GM18511 (cell line): ENCODE measurements around the gene PPIE.

Source experiments
- ATAC-seq: cut with Tn5 transposase; IDR thresholded peaks from one replicate; pipeline ENCODE4 v1.9.1; 2021; ENCODE audit warnings: mild to moderate bottlenecking, moderate library complexity; ENCODE audit not compliant: unreplicated experiment

PPIE gene

DNA sequence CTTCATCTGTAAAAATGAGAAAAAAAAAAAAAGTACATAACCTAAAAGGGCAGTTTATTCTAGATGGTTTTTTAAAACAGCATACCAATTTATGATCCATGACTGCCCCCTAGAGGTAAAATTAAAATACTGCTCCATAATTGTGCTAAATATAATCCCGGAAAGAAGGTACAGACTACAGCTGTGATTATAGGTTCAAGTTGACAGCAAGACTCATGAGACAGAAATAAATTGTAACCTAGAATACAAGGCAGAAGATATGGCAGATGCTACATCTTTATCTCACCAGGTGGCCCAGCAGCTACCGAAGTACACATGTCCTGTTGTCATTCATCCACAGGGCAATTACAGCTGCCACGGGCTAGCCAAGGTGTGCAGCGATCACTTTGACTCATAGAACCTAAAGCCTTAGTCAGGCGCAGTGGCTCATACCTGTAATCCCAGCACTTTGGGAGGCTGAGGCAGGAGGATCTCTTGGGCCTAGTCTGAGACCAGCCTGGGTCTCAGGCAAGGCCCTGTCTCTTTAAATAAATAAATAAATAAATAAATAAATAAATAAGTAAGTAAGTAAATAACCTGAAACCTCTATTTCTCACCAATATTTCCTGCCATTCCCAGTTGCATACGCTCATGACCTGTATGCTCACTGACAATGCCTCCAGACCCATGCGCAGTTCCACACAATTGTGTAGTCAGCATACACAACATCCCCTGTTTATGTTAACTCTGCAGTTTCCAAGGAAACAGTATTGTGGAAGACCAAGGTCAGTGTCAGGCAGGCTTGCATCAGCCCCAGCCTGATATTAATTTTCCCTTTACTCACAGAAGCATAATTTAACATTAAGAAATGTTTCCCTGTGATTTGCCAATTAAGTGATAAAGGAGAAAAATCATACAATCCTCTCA, 18.3 kb upstream of the PPIE start:
- no peak for ATAC-seq

DNA sequence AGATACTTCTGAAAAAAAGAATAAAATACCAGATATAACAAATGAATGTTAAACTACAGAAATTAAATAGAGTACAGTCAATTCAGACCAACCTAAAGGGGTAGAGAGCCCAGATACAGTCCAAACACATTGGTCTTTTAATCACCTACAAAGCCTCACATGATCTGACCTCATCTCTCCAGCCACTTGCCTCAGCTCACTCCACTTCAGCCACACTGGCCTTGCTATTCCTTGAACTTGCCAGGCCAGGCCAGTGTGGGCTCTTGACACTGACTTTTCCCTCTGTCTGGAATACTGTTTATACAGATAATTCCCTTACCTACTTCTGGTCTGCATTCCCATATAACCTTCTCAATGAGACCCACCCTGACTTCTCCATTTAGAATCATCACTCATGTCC, 17.0 kb upstream of the PPIE start:
- no peak for ATAC-seq

DNA sequence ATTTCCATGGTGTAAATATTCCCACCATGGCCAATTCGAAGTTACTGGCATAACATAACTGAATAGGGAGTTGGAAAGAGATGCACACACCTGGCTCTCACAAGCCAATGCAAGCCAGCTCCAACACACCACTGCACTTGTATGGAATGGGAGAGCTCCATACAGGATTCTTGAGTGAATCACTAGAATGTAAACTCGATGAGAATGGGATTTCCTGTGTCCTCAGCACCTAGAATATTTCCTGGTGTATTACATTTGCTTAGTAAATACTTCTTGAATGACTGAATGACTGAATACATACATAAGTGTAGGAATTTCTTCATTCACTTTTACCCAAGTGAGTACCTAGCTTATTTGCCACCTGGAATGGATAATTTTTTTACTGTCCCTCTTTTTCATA, 16.2 kb upstream of the PPIE start:
- ATAC-seq: no peak

DNA sequence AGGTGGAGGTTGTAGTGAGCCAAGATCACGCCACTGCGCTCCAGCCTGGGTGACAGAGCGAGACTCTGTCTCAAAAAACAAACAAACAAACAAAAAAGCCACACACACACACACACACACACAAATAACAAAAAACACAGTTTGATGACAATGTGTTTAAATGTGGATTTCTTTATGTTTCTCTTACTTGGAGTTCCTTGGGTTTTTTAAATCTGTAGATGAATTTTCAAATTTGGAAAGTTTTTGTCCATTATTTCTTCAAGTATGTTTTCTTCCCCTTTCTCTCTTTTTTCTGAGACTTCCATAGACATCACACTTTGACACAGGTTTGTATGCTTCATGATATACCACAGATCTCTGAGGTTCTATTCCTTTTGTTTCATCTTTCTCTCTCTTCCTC, 12.1 kb upstream of the PPIE start:
- no peak for ATAC-seq

DNA sequence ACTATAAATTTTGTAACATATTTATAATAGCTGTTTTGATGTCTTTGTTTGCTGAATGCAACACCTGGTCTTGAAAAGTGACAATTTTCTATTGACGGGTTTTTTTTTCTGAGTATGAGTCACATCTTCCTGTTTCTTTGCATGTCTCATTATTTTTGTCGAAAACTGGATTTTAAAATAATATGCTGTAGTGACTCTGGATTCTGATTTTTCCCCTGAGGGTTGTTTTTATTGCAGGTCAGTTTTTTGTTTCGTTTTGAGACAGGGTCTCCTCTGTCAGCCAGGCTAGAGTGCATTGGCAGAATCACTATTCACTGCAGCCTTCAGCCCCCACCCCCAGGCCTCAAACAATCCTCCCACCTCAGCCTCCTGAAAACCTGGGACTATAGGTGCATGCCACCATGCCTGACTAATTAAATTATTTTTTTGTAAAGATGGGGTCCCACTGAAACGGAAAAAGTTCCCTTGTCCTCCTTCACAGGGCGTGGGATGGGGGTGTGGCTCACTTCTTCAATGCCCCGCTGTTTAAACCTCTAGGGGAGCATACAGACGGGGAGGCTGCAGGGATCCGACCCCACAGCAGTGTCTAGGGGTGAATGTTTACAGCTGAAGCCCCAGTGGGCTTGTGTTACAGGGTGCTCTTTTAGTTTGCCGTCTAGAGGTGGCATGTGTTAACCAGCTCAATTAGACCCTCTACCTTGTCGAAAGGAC, 11.3 kb upstream of the PPIE start:
- peak; percentile 44 for ATAC-seq

DNA sequence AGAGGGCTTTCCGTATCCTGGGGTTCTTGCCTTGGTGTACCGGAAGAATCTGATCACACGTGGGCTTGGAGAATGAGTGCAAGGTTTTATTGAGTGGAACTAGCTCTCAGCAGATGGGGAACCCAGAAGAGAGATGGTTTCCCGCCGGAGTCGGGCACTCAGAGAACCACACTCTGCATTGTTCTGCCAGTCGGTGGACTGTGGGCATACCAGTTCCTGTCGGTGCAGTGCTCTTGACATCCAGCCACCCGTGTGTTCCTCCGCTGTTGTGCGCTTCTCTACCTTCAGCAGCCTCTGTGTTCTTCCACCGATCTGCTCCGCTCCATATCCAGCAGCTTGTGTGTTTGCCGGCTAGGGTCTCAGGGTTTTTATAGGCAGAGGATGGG, 10.8 kb upstream of the PPIE start:
- no peak for ATAC-seq

DNA sequence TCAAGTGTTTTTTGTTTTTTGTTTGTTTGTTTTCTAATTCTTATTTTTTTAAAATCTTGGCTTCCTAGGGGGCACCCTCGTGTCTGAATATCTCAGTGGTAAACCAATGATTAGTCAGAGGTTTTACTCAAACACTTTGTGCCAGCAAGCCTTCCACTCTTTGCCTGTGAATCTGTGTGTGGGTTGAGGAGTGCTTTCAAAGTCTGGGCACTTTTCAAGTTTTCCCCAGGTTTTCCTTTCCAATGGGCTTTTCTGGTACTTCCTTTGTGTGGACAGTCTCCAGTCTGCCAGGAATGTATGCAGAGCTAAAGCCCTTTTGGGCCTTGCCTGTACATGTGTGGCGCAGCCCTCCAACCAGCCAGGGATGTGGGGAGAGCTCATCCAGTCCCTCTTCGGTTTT, 9.7 kb upstream of the PPIE start:
- ATAC-seq: no peak

DNA sequence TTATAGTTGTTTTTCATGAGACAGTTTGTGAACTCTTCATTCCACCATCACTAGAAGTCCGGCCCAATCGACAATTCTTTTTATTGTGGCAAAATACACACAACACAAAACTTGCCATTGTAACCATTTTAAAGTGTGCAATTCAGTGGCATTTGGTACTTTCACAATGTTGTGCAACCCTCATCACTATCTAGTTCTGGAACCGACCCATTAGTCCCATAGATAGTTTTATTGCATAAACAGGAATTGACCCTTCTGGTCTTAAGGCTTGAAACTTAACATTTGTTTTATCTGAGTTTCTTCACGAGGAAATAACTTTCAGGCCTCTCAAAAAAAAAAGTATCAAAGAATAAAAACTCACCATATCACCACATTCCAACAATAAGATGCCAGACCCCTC, 8.8 kb upstream of the PPIE start:
- no peak for ATAC-seq

DNA sequence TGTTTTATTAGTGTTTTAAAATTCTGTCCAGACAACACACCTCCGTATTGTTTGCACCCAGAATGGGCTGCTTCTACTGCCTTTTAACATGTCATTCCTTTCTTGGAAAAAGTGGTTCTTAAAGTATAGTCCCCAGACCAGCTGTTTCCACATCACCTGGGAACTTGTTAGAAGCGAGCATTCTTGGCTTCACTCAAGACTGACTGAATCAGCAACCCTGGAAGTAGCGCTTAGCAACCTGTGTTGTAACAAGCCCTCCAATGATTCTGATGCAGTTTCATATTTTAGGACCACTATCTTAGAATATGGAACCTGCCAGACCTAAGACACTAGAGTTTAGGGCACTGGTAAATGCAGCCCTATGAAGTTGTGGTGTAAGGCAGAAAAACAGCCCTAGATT, 6.0 kb upstream of the PPIE start:
- ATAC-seq: no peak

DNA sequence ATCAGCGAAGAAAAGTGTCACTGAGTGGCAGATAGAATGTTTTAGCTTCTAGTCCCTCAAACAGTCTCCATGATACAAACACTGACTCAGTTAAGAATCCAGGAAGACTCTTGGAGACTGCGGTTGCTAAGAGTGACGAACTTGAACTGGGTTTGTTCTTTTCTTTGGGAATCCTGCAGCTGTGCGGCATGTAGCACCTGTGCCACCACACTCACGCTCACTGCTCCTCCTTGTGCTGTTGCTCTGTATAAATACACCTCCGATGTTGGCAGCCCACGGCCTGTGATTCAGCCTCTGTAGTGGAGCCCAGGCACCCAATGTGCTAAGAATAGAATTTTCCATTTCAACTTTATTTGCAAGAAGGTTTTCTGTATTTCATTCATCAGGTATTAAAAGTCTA, 5.5 kb upstream of the PPIE start:
- ATAC-seq: no peak

DNA sequence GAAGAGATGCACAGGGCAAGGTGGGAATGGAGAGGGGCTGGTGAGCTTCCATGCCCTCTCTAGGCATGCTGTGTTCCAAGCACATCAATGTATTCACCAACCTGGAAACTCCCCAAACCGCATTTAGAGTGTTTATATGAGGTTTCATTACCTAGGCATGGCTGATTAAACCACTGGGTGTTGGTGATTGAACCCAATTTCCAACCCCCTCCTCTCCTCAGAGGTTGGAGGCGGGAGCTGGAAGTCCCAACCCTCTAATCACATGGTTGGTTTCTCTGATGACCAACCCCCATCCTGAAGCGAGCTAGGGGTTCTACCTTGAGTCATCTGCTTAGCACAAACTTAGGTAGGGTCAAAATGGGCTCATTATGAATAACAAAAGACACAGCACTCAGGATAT, 3.0 kb upstream of the PPIE start:
- ATAC-seq: no peak

DNA sequence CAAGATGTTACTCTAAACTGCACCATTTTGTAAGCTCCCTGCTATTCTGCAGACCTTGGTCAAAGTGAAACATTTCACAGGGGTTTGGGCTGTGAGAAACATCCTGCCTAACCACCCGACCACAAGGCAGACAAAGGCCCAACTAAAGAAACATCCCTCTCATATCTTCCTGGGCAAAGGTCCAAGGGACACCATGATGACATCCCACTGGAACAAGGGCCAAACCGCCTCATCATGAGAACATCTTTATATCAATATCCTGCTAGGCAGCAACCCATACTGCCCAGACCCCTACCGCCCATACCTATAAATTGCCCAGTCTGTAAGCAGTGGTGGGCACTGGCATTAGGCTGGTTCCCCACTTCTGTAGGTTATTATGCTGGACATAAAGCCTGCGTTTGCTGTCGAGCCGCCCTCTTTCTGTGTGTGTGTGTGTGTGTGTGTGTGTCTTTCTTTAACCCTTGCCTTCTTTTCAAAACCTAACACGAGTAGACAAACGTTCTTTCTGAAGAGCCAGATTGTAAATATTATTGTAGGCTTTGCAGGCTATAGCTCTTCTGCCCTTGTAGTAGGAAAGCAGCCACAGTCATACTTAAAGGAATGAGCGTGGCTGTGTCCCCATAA, 1.0 kb upstream of the PPIE start:
- ATAC-seq: no peak

DNA sequence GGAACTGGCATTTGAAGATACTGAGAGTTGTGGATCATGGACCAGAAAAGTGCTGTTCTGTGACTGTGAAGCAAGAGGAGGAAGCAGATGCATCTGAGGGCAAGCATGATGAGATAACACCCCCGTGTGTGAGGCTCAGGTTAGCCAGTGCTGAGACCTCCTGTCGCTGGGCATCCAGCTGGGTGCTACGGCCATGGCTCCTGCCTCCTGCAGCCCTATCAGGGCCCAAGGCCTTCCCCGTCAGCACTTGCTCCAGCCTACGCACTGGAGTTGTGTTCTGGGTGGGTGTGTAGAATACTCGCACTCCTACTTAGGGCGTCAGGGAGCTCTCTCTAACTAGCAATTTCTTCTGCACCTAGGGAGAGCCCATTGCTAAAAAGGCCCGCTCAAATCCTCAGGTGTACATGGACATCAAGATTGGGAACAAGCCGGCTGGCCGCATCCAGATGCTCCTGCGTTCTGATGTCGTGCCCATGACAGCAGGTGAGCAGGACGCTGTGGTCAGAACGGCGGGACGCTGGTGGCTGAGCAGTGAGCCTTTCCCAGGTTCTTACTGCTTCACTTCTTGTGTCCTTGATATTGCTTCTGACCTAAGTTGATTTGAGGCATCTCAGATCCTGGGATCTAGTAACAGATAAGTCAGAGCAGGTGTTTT, 6.5 kb downstream of the PPIE start:
- ATAC-seq: no peak

DNA sequence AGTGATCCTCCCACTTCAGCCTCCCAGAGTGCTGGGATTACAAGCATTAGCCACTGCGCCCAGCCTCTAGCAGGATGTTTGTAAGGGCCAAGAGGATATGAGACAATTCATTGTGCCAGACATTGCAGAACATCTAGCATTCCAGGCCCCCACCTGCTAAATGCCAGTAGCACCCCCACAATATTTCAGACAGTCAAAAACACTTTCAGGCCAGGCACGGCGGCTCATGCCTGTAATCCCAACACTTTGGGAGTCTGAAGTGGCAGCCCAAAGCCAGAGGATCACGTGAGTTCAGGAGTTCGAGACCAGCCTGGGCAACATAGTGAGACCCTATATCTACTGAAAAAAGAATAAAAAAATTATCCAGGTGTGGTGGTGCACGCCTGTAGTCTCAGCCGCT, 12.9 kb downstream of the PPIE start:
- ATAC-seq: no peak

DNA sequence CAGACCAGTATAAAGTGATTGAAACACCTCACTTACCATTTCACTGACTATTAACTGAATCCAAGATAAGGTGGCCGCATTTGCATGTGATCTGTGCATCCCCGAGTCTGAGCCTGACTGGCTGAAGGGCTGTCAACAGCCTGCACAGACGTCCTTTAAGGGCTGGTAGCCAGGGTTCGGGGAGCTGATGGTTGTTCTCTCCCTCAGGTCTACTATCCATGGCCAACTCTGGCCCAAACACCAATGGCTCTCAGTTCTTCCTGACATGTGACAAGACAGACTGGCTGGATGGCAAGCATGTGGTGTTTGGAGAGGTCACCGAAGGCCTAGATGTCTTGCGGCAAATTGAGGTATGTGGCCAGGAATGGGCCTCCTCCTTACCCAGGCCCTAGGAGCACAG, 14.0 kb downstream of the PPIE start:
- no peak for ATAC-seq

DNA sequence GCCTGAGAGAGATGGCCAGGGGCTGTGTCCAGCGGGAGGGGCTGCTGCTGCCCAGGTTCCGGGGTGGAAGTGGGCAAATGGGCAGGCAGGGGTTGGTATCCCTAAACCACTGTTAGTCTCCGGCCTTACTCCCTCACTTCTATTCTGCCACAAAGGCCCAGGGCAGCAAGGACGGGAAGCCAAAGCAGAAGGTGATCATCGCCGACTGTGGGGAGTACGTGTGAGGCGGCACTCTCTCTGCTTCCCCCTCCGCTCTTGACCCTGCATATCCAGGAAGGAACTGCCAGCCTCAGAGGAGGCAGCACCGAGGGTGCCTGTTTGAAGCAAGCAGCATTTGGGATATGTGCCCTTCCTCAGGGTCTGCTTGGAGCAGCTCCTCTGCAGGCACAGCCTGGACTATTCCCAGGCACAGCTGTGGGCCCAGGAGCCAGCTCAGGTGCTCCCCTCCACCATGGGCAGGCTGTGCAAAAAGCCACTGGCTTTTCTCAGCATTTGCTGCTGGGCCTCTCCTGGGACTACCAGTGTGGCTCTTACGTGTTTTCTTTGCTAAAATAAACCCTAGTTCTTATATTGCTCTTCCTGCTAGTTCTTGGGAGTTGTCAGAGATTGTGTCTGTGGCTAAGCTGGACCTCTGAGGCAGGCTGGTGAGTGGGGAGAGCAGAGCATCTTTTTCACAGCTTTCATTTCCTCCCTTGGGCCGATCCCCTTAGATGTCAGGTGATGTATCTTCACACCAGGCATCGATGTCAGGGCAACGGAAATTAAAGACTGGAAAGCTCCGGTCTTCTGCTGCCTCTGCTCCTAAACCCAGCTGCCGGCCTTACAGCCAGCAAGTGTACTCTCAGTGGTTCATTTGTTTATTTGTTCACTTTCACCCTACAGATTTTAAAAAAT, 14.7 kb downstream of the PPIE start:
- ATAC-seq: no peak

DNA sequence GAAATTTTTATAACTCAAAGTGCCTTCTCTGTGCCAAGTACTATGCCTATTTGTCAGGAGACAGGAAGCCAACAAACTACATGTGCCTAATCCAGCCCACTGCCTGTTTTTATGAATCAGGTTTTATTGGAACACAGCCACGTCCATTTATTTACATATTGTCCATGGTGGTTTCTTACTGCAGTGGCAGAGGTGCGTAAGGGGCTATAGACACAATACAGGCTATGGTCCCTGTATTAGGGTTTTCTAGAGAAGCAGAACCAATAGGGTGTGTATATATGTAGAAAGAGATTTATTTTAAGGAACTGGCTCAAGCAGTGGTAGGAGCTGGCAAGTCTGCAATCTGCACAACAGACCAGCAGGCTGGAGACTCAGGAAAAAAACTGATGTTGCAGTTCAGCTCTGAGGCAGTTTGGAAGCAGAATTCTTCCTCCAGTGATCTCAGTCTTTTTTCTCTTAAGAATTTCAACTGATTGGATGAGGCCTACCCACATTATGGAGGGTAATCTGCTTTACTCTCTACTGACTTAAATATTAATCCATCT, 15.4 kb downstream of the PPIE start:
- no peak for ATAC-seq

DNA sequence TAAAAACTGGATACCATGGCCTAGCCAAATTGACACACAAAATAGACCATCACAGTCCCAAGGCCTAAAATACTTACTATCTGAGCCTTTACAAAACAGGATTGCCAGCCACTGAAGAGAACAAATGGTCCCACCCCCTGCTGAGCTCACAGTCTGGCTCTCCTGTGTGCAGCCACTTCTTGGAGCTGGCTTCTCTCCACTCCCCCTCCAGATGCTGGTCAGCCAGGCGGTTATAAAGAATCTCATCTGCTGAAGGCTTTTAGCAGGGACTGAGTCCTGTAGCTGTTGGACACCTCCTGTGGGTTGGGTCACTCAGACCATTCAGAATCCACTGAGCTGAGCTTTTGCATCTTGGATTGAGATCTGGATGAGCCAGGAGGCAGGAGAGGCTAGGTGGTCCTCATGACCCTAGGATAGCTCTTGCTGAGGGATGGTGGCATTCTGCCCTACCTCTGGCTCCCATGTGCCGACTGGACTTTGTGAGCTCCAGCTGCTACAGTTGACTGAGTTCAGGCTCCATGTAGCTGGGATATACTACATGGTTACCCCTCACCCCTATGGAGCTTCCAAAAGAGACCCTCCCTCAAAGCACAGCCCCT, 16.3 kb downstream of the PPIE start:
- ATAC-seq: no peak

DNA sequence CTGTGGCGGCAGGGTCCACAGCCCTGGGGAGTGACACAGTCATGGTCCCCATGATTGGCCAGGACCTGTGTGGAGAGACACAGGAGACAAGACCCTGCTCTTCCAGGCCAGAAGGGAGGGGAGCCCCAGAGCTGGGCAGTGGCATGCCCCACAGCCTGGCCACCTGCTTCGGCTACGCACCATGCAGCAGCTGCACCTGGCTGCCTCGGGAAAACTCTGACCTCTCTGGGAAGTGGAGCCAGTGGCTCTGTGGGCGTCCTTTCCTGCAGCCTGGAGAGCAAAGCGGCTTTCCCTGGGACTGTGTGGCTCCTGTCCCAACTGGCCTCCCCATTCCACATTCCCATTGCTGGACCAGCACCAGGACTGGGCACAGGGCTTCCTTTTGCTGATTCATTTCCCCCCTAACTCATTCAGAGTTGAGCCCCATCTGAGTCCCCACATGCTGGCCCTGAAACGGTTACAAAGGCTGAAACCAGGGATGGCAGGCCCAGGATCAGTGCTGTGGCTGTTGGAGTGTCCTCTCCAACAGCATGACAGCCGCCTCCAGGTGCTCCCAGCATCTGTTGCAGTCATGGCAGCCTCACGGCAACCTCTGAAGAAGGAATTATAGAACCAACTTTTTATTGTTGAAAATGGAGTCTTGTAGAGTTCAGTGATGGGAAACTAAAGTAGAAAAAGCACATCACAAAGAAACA, 17.4 kb downstream of the PPIE start:
- ATAC-seq: no peak
